NCI-H146 (cell line): ENCODE data around the gene EXTL1.

Experiments used
- DNase-seq: peaks from one replicate; lab custom pipeline; 2025; lab: John Stamatoyannopoulos, UW

The EXTL1 gene

GRCh38 chr1:26044414-26044813 lies 22.8 kb downstream of the EXTL1 start:
- DNase-seq, result no peak

DNA sequence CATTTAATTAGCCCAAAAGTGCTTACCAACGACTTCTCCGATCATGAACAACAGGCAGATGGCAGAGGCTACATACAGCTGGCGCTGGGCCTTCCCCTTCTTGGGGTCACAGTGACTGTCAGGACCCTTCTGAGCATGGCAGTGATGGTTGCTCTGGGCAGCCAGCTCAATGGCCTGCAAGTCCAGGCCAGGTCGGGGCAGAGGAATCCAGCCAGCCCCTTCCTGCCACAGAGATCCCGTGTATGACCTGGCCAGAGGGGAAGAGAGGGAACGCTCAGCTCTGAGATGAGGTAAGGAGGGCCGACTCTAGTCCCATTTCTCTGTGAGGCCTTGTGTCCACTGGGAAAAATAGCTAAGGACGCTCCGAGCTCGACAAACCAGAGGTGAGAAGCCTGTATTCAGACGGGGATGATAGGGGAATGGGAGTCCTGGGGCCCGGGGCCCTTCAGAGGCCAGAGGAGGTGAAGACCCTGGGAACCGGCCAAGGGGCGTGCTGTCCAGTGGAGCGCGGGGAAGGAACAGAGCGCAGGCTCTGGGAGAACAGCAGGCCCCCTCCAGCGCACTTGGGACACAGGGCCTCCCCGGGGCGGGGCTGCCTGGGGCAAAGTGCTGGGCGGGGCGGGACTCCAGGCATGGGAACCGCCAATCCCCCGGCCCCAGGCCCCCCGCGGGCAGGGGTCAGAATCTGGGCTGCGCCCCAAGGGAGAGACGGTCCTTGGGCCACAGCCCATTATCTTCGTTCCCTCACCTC lies 23.6 kb downstream of the EXTL1 start:
- DNase-seq, result no peak

- DNase-seq, result no peak
These were observed 24.2 kb downstream of the EXTL1 start, which contains the start of gene SLC30A2 for GRCh38 chr1:26045722-26046245. Gene SLC30A2, minus strand, starts transcription at chr1:26046118. Its CDS starts 222 bp downstream, at chr1:26045896.

DNA sequence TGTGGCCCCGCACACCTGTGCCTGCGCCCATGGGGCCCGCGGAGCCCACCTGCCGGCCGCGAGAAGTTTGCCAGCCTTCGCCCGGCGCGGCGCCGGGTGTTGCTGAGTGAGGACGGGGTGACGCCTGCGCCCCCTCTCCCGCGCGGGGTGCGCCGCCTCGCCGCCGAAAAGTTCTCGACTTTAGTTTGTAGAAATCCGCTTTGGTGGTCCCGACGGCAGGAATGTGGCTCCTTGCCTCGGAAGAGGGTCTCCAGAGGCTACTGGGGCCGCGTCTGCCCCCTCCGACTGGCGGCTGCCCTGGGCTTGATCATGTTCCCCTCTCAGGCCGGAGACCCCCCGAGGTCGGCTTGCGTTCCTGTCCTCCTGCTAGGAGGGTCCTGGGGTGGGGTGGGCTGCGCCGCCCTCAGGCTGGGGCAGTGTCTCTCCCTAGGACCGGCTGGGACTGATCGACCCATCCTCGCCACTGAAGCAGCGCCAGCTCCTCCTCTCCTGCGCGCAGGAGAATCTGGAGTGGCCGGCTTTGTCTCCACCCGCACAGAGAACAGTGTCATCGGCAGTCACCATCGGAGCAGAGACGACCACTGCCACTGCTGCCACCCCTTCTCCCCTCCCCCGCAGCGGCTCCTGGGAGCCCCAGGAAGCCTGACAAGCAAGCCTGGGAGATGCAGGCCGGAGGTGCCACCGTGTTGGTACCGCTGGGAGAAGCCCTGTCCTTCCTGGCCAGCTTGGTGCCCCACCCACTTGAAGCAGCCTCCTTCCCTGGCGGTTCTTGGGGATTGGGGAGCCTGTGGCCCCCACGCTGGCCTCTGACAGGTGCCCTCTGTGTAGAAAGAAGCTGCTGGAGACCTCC lies 24.9 kb downstream of the EXTL1 start:
- no peak for DNase-seq

GRCh38 chr1:26047278-26047874 lies 25.8 kb downstream of the EXTL1 start:
- DNase-seq, result no peak

DNA sequence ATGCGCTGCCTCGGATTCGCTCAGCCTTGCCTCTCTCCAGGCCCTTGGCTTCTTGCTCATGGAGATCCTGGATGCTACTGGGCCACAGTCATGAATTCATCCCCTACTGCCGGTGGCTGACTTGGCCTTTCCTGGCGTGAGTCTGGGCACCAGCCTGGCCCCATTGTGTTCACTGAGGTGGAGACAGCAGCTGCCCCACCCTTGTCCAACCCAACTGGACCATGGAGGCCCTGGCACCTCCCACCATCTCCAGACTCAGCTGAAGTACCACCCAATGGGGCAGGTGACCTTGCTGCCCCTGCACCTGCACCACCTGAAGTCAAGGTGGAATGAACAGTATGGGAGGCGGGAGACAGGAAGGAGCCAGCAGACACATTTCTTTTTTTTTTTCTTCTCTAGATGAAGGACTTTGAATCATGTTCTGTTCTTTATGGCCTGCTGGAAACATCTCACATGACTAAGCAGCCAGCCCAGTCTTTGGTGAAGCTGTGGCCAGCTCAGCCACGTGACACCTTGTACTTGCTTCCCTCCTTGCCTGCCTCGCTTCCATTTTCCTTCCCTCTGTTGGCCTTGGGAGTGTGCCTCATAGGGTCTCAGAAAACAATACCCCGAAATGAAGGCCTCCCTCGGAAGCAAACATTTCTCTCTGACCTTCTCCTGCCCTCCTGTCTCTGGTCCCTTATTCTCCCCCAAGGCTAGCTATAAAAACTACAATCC lies 28.1 kb downstream of the EXTL1 start:
- DNase-seq, result no peak

DNA sequence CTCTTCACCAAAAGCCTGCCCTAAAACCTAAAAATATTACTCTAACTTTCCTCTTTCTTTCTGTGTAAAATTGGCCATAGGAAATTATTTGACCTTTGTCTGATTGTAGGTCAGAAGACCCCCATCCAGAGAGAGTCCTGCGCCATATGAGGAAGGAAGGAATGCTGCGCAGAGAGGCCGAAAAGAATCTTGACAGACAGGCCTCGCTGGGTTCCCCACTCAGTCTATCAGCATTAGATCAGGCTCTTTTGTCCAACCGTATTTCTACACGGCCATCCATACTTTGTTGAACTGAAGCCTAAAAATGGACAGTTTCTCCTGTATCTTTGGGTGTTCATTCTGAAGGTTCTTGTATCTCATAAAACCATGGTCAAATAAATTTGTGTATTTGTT lies 28.7 kb downstream of the EXTL1 start:
- no peak for DNase-seq

DNA sequence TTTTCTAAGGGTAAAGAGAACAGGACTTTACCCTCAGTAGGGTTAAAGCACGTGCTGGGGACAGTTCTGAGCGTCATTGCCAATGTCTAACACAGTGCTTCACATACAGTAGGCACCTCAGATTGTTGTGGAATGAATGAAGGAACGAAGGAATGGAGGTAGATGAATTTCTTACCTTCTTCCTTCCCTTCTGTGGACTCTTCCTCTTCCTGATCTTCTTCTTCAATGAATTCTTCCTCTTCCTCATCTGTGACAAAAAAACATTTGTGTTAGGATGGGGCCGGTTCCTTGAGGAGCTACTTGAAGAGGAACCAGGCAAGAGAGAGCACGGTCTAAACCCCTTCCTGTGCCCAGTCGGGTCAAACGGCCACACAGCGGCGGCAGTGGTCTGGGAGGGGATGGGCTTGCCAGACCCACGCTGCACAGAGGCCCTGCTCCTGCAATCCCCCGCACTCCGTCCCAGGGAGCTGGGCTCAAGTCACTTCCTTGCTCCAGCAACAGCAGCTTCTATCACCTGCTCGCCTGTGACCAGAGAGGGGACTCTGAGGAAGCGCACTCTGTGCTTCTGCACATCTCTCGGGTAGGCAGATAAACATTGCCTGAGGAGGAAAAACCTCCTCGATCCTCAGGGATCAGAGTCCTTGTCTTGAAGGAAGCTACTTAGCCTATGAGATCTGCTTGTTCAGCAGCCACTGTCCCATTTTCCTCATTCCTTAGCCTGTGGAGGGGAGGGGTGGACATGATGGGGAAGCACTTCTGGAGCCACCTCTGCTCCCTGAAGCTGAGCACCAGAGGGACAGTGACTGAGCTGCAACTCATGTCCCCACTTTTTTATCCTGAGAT lies 32.4 kb downstream of the EXTL1 start:
- DNase-seq, result no peak

GRCh38 chr1:26055041-26055440 lies 33.5 kb downstream of the EXTL1 start:
- no peak for DNase-seq

GRCh38 chr1:26057189-26057588 lies 35.6 kb downstream of the EXTL1 start:
- no peak for DNase-seq

DNA sequence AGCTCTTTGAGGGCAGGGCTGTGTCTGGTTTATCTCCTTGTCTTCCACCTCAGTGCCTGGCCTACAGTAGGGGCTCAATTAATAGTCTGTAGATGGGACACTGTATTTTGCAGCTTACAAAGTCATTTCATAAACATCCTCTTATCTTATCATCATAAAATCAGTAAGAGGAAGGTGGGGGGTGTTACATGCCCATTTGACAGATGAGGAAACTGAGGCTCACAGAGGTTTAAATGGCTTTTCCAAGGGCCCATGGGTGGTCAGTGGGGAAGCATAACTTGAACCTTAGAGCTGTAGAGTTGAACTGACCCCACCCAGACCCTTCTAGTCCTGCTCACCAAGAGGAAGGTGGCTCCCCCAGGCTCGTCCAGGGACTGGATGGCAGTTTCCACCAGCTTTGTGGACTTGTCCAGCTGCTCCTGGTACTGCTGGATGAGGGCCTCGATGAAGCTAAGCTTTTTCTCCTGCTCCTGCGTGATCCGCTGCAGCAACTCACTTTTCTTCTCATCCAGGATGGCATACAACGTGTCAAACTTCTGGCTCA lies 36.5 kb downstream of the EXTL1 start:
- DNase-seq, result no peak

- no peak for DNase-seq
These were observed 38.3 kb downstream of the EXTL1 start for GRCh38 chr1:26059906-26060305.

GRCh38 chr1:26060832-26061574 lies 39.4 kb downstream of the EXTL1 start:
- no peak for DNase-seq

GRCh38 chr1:26064553-26064952 lies 43.0 kb downstream of the EXTL1 start:
- DNase-seq, result no peak

GRCh38 chr1:26066160-26066559 lies 44.6 kb downstream of the EXTL1 start:
- DNase-seq, result no peak

DNA sequence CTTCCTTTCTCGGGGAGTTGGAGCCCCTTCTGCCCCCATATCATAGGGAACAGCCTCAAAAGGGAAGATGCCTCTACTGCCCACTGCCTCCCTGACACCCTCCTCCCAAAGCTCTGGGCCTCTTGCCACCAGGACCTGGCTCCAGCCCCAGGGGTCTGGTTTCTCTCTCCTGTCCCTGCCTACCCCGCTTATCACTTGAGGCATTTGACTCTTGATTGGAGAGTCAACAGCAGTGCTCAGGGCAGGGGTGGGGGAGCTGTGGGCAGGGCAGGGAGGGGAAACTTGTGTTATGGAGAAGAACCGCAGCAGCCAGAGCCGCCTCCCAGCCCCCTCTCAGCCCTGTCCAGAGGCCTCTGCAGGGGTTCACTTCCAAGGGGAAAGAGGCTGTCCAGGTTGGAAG lies 45.3 kb downstream of the EXTL1 start:
- no peak for DNase-seq

GRCh38 chr1:26067432-26067911 lies 45.9 kb downstream of the EXTL1 start, which contains the start of gene TRIM63:
Gene TRIM63, minus strand, starts transcription at chr1:26067630. Its CDS starts 136 bp downstream, at chr1:26067494.
- DNase-seq, result no peak

- no peak for DNase-seq
These were observed 48.3 kb downstream of the EXTL1 start for GRCh38 chr1:26069941-26070295.

GRCh38 chr1:26070296-26070962 lies 48.9 kb downstream of the EXTL1 start:
- DNase-seq, result no peak
